Liver (tissue), 9 donors: Measurements from ENCODE around the gene IRAG1. TPM values are rescaled to one million over a fixed set of nuclear protein-coding genes. Genes with fewer than 3 reads are reported as not detected.

Source experiments
- DNase-seq: peaks from one replicate; pipeline ENCODE4 v3.0.0-alpha.2; 2017; ENCODE audit warnings: low spot score
- H3K27ac ChIP-seq, 2 donors: one replicate each; pipeline ENCODE4 v1.7.0; 2013; ENCODE audit warnings: inconsistent platforms in 2 of 2, low read length in 2 of 2, control low read depth in 1 of 2, low read depth in 1 of 2, mild to moderate bottlenecking in 1 of 2
- H3K27me3 ChIP-seq, 4 donors: one replicate each; pipeline versions ENCODE4 v1.6.1 to v1.7.0; 2013; ENCODE audit warnings: low read length in 3 of 4, inconsistent platforms in 1 of 4, mild to moderate bottlenecking in 1 of 4, moderate library complexity in 1 of 4; ENCODE audit not compliant: control insufficient read depth in 4 of 4, insufficient read depth in 4 of 4
- H3K36me3 ChIP-seq, 4 donors: one replicate each; pipeline versions ENCODE4 v1.6.1 to v1.7.0; 2013; ENCODE audit warnings: low read length in 3 of 4, mild to moderate bottlenecking in 3 of 4, low read depth in 1 of 4, moderate library complexity in 1 of 4; ENCODE audit not compliant: control insufficient read depth in 4 of 4, insufficient read depth in 3 of 4
- H3K4me1 ChIP-seq, 4 donors: one replicate each; pipeline versions ENCODE4 v1.6.1 to v1.7.0; 2013; ENCODE audit warnings: low read length in 3 of 4, mild to moderate bottlenecking in 3 of 4, moderate library complexity in 1 of 4; ENCODE audit not compliant: control insufficient read depth in 4 of 4, insufficient read depth in 4 of 4
- H3K4me3 ChIP-seq, 3 donors: one replicate each; pipeline versions ENCODE4 v1.6.1 to v1.7.0; 2013; ENCODE audit warnings: low read length in 3 of 3, control low read depth in 1 of 3, low read depth in 1 of 3, mild to moderate bottlenecking in 1 of 3
- H3K9ac ChIP-seq, 2 donors: one replicate each; pipeline ENCODE4 v1.7.0; 2013; ENCODE audit warnings: low read length in 2 of 2, mild to moderate bottlenecking in 2 of 2, moderate library complexity in 2 of 2, control low read depth in 1 of 2, low read depth in 1 of 2
- H3K9me3 ChIP-seq, 4 donors: one replicate each; pipeline versions ENCODE4 v1.6.1 to v1.7.0; 2013; ENCODE audit warnings: low read length in 3 of 4; ENCODE audit not compliant: control insufficient read depth in 4 of 4
- ATF3 ChIP-seq: IDR thresholded peaks from 2 replicates; pipeline ENCODE4 v1.6.1; 2016; ENCODE audit warnings: antibody characterized with exemption
- CTCF ChIP-seq: fragments of 150-350 bp; IDR thresholded peaks from 2 replicates; pipeline ENCODE4 v1.5.1; 2017; ENCODE audit warnings: improper control_type of control experiment, low read depth, low read length; ENCODE audit not compliant: missing input control
- EGR1 ChIP-seq, 2 donors: IDR thresholded peaks; 2 replicates each; pipeline ENCODE4 v1.6.1; 2016 to 2018; ENCODE audit warnings: antibody characterized with exemption in 2 of 2, low read depth in 2 of 2
- FOXA1 ChIP-seq: IDR thresholded peaks from 2 replicates; pipeline ENCODE4 v1.6.1; 2016; ENCODE audit warnings: antibody characterized with exemption
- FOXA2 ChIP-seq: IDR thresholded peaks from 2 replicates; pipeline ENCODE4 v1.6.1; 2016; ENCODE audit warnings: antibody characterized with exemption
- GABPA ChIP-seq, 2 donors: IDR thresholded peaks in 1 of 2; conservative IDR thresholded peaks in 1 of 2; 2 replicates each; pipeline ENCODE4 v1.6.1; 2016; ENCODE audit warnings: antibody characterized with exemption in 2 of 2, mild to moderate bottlenecking in 1 of 2, moderate library complexity in 1 of 2
- HNF4A ChIP-seq, 2 donors: conservative IDR thresholded peaks; 2 replicates each; pipeline ENCODE4 v1.6.1; 2016; ENCODE audit warnings: antibody characterized with exemption in 2 of 2, mild to moderate bottlenecking in 2 of 2
- HNF4G ChIP-seq: IDR thresholded peaks from 2 replicates; pipeline ENCODE4 v1.6.1; 2016; ENCODE audit warnings: antibody characterized with exemption
- JUND ChIP-seq, 2 donors: IDR thresholded peaks; 2 replicates each; pipeline ENCODE4 v1.6.1; 2016; ENCODE audit warnings: antibody characterized with exemption in 2 of 2
- MAX ChIP-seq: IDR thresholded peaks from 2 replicates; pipeline ENCODE4 v1.6.1; 2016; ENCODE audit warnings: antibody characterized with exemption
- NR2F2 ChIP-seq: IDR thresholded peaks from 2 replicates; pipeline ENCODE4 v1.6.1; 2016; ENCODE audit warnings: antibody characterized with exemption
- RAD21 ChIP-seq, 2 donors: IDR thresholded peaks; 2 replicates each; pipeline ENCODE4 v1.6.1; 2016; ENCODE audit warnings: antibody characterized with exemption in 2 of 2, mild to moderate bottlenecking in 2 of 2
- REST ChIP-seq: IDR thresholded peaks from 2 replicates; pipeline ENCODE4 v1.6.1; 2016; ENCODE audit warnings: antibody characterized with exemption, mild to moderate bottlenecking
- RXRA ChIP-seq, 2 donors: IDR thresholded peaks; 2 replicates each; pipeline ENCODE4 v1.6.1; 2017 to 2018; ENCODE audit warnings: antibody characterized with exemption in 2 of 2, mild to moderate bottlenecking in 1 of 2
- SP1 ChIP-seq: IDR thresholded peaks from 2 replicates; pipeline ENCODE4 v1.6.1; 2018; ENCODE audit warnings: antibody characterized with exemption, mild to moderate bottlenecking
- YY1 ChIP-seq: IDR thresholded peaks from 2 replicates; pipeline ENCODE4 v1.6.1; 2016; ENCODE audit warnings: antibody characterized with exemption, mild to moderate bottlenecking
- ZBTB33 ChIP-seq: IDR thresholded peaks from 2 replicates; pipeline ENCODE4 v1.6.1; 2016; ENCODE audit warnings: antibody characterized with exemption
- WGBS: extraction: QIAGEN DNeasy Blood & Tissue Kit; methylation state at CpG from one replicate; pipeline ENCODE4 v1.1.7; 2013; 5-methylcytosine and 5-hydroxymethylcytosine counted together
- polyA plus RNA-seq, 2 donors: library from polyadenylated mRNA; stranded (reverse) in 1 of 2; unstranded in 1 of 2; fragments of 200-250 nt in 1 of 2; fragments of >200 nt in 1 of 2; fragmentation: Nextera tagmentation in 1 of 2; extraction: Ambion mirVana in 1 of 2; gene quantifications; one replicate each; pipeline versions ENCODE4 v1.2.1 to v1.2.3, GENCODE V29; 2013 to 2015
- total RNA-seq, 2 donors: library from RNA; depleted of rRNA; stranded (reverse); fragments of >200 nt; gene quantifications; one replicate each; pipeline ENCODE4 v1.2.3, GENCODE V29; 2014
- donor health status: healthy.
- donor health status: healthy.
- donor health status: healthy.
- donor health status: healthy.
- donor health status: healthy.

IRAG1 gene
- total and polyA plus RNA-seq, 4 donors = 0.29 to 4.4 (median 2.0) TPM

- peaks cover 0 to 6% (median 0%) of the 10 kb centered on the region in 4 donors for H3K27me3 ChIP-seq
- no peak overlapping the region for H3K9ac ChIP-seq
- no peak overlapping the region for H3K27ac ChIP-seq
- peaks cover 0 to 6% (median 2%) of the 10 kb centered on the region in 4 donors for H3K4me1 ChIP-seq
- no peak for DNase-seq
- H3K4me3 ChIP-seq = no peak overlapping the region
- no peaks in the 10 kb centered on the region for H3K9me3 ChIP-seq
- TF ChIP-seq JUND (IDR thresholded peaks at IDR 0.05) (no peak), RXRA (IDR thresholded peaks at IDR 0.05) (no peak), CTCF (no peak), EGR1 (IDR thresholded peaks at IDR 0.05; ENCODE audit: low read depth in 2 of 2) (no peak), GABPA (IDR thresholded peaks at IDR 0.05 in 1 of 2, conservative IDR thresholded peaks at IDR 0.05 in 1 of 2) (no peak), ATF3 (no peak), FOXA1 (no peak), ZBTB33 (no peak), SP1 (no peak), YY1 (no peak), HNF4G (no peak), NR2F2 (no peak), MAX (no peak), REST (no peak), FOXA2 (no peak), RAD21 (IDR thresholded peaks at IDR 0.05) (no peak)
- 61% methylated on average over 4 of the region's 4 CpGs for WGBS
- H3K36me3 ChIP-seq = no peaks in the 10 kb centered on the region
Observed at GRCh38 chr11:10679644-10680043, 13.9 kb downstream of the IRAG1 start.

GRCh38 chr11:10678101-10678500 lies 15.5 kb downstream of the IRAG1 start:
- H3K9me3 ChIP-seq = no peaks in the 10 kb centered on the region
- DNase-seq = no peak
- H3K4me1 ChIP-seq = peaks cover 0 to 6% (median 2%) of the 10 kb centered on the region in 4 donors
- no peak overlapping the region for H3K9ac ChIP-seq
- WGBS = 84% methylated on average over 5 of the region's 5 CpGs
- H3K36me3 ChIP-seq = no peaks in the 10 kb centered on the region
- peaks cover 0 to 6% (median 0%) of the 10 kb centered on the region in 4 donors for H3K27me3 ChIP-seq
- H3K4me3 ChIP-seq = no peak overlapping the region
- H3K27ac ChIP-seq = no peak overlapping the region
- TF ChIP-seq CTCF = no peak
- TF ChIP-seq EGR1 (IDR thresholded peaks at IDR 0.05; ENCODE audit: low read depth in 2 of 2) = no peak
- no peak for TF ChIP-seq REST
- TF ChIP-seq RXRA (IDR thresholded peaks at IDR 0.05) = no peak
- no peak for TF ChIP-seq NR2F2
- TF ChIP-seq SP1 = no peak
- no peak for TF ChIP-seq GABPA (IDR thresholded peaks at IDR 0.05 in 1 of 2, conservative IDR thresholded peaks at IDR 0.05 in 1 of 2)
- TF ChIP-seq FOXA2 = no peak
- TF ChIP-seq HNF4A (conservative IDR thresholded peaks at IDR 0.05) = no peak
- TF ChIP-seq YY1 = no peak
- no peak for TF ChIP-seq JUND (IDR thresholded peaks at IDR 0.05)
